Cerebellar nuclear complex (tissue), 1 donor: ENCODE results near the gene NUP98.
"Not testable (repeated sequence)": the region's sequence is repeated elsewhere in the genome, so short reads cannot be mapped to it uniquely, and the experiment has no call there.

Experiments used
- DNase-seq, 2 experiments: peaks; one replicate each; lab custom pipeline; 2025; lab: John Stamatoyannopoulos, UW

The NUP98 gene

GRCh38 chr11:3826721-3827120, 29.4 kb upstream of the NUP98 start:
- no peak for DNase-seq

- no peak for DNase-seq
These were observed 28.3 kb upstream of the NUP98 start for GRCh38 chr11:3825473-3826154.

- DNase-seq: no peak
These were observed 27.5 kb upstream of the NUP98 start for GRCh38 chr11:3824714-3825472.

GRCh38 chr11:3823762-3824506, 26.6 kb upstream of the NUP98 start:
- no peak for DNase-seq

- no peak for DNase-seq
These were observed 25.9 kb upstream of the NUP98 start for GRCh38 chr11:3823303-3823702.

GRCh38 chr11:3822312-3822711, 25.0 kb upstream of the NUP98 start:
- DNase-seq: no peak

GRCh38 chr11:3820971-3821370, 23.6 kb upstream of the NUP98 start:
- DNase-seq: no peak

GRCh38 chr11:3817181-3817800, 19.9 kb upstream of the NUP98 start:
- DNase-seq: no peak

GRCh38 chr11:3816673-3817072, 19.3 kb upstream of the NUP98 start:
- DNase-seq: no peak

- DNase-seq: no peak
These were observed 18.5 kb upstream of the NUP98 start for GRCh38 chr11:3815845-3816244.

GRCh38 chr11:3814832-3815231, 17.5 kb upstream of the NUP98 start:
- not testable (repeated sequence) for DNase-seq

GRCh38 chr11:3810951-3811350, 13.6 kb upstream of the NUP98 start:
- no peak for DNase-seq

- no peak for DNase-seq
These were observed 13.1 kb upstream of the NUP98 start for GRCh38 chr11:3810446-3810845.

- DNase-seq: no peak
These were observed 12.2 kb upstream of the NUP98 start for GRCh38 chr11:3809624-3809928.

GRCh38 chr11:3808861-3809623, 11.7 kb upstream of the NUP98 start:
- DNase-seq: no peak

- DNase-seq: no peak
These were observed 10.8 kb upstream of the NUP98 start, which contains the start of gene PGAP2 for GRCh38 chr11:3807909-3808860. PGAP2 (plus strand) TSS chr11:3808560; CDS start chr11:3811260, 2,700 bp downstream.

- DNase-seq: no peak
These were observed 6.6 kb upstream of the NUP98 start for GRCh38 chr11:3803726-3804495.

- no peak for DNase-seq
These were observed 4.8 kb upstream of the NUP98 start for GRCh38 chr11:3802011-3802790.

GRCh38 chr11:3799873-3800272, 2.5 kb upstream of the NUP98 start:
- DNase-seq: no peak
